Renal cortex interstitium (tissue), 11 donors: ENCODE measurements around the gene ART1. TPM values are rescaled to one million over a fixed set of nuclear protein-coding genes. Genes with fewer than 3 reads are reported as not detected.
A peak's percentile ranks its signal among the peaks of the same experiment; 100 is the strongest.

Source experiments
- DNase-seq, 11 donors: peaks; one replicate each; pipeline ENCODE4 v3.0.0-alpha.2; 2013; ENCODE audit warnings: low read depth in 9 of 11, low spot score in 4 of 11; ENCODE audit errors: extremely low read depth in 1 of 11
- polyA plus RNA-seq, 3 donors: library from polyadenylated mRNA; unstranded; fragments of 120-200 nt; gene quantifications; one replicate each; pipeline ENCODE4 v1.2.1, GENCODE V29; 2013; ENCODE audit not compliant: insufficient read length in 3 of 3

ART1 gene
- polyA plus RNA-seq, 3 donors, result 0.19 TPM; not detected in 2

DNA sequence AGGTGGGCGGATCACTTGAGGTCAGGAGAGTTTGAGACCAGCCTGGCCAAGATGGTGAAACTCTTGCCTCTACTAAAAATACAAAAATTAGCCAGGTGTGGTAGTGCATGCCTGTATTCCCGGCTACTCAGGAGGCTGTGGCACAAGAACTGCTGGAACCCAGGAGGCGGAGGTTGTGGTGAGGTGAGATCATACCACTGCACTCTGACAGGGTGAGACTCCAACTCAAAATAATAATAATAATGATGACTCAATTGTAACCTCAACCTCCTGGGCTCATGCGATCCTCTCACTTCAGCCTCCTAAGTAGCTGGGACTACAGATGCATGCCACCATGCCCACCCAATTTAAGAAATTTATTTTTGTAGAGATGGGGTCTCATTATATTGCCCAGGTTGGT lies 41.8 kb downstream of the ART1 start:
- no peak for DNase-seq

DNA sequence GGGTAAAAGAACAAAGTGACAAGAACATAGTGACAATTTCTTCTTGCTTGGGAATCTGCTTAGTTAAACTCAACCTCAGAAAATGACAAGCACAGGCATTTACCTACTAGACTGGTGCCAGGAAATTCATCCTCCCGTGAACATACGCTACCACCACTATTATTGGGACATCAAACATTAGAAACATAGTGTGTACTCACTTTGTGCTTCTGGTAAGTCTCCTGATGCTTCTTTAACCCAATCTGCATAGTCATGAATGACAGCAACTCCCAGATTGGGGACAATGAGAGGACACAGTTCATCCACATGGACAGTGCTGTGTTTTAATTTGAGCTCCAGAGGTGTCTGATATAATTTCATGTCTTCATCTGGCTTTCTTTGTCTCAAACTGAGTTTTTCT lies 55.5 kb downstream of the ART1 start:
- no peak for DNase-seq

DNA sequence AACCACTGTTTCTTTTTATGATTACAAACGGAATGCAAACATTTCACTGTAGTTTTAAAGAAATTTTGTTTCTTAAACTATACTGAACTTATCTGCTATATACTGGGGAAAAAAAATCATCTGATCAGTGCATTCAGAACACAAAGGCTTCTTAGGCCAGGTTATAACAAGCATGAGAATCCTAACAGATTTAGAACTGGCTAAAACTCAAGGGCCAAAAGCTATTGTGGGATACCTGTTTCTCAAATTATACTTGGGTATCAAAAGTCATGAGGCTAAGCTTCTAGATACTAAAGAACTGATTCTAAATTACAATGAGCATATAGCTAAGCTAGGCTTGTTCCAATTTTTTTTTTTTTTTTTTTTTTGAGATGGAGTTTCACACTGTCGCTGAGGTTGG lies 56.0 kb downstream of the ART1 start:
- DNase-seq, result no peak

DNA sequence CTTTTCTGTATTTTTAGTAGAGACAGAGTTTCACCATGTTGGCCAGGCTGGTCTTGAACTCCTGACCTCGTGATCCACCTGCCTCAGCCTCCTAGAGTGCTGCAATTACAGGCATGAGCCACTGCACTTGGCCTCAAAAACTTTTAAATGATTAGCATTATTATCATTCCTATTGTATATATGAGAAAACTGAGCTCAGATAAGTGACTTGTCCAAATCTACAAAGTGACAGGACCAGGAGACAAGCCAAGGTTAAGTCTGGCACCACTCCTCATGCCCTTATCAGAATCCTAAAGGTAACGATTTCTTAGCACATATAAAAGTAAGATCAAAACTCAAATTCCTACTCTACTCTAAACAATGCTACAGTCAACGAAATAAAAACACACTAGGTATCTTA lies 58.5 kb downstream of the ART1 start:
- no peak for DNase-seq

DNA sequence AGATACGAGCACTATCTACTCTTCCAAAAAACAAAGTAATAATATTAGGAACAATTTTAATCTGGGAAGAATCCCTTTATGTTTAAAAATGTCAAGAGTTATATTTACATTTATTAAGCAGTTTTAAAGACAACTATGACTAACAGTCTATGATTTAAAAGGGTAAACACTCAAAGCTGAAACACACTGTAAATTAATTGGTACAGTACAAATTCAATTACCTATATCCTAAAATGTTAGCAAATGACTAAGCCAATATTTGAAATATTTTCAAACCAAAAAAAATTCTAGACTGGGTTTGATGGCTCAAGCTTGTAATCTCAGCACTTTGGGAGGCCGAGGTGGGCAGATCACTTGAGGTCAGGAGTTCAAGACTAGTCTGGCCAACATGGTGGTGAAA lies 62.2 kb downstream of the ART1 start:
- no peak for DNase-seq

DNA sequence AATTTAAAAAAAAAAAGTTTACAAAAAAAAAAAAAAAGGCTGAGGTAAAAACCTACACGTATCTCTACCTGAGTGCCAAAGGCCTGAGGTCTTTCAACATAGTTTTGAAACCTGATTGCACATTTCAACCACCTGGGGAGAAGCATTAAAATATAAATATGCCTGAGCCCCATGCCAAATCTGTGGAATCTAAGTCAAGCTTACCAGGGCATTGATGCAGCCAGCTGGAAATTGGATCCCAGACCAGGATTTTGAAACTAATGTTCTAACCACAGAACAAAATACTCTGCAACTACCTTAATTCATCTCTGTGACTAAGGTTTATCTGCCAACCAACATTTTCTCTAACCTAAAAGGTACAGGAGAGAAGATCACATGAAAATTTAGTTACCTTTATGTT lies 65.0 kb downstream of the ART1 start:
- peak in 2 of 11 donors; percentile 2 to 4 for DNase-seq

DNA sequence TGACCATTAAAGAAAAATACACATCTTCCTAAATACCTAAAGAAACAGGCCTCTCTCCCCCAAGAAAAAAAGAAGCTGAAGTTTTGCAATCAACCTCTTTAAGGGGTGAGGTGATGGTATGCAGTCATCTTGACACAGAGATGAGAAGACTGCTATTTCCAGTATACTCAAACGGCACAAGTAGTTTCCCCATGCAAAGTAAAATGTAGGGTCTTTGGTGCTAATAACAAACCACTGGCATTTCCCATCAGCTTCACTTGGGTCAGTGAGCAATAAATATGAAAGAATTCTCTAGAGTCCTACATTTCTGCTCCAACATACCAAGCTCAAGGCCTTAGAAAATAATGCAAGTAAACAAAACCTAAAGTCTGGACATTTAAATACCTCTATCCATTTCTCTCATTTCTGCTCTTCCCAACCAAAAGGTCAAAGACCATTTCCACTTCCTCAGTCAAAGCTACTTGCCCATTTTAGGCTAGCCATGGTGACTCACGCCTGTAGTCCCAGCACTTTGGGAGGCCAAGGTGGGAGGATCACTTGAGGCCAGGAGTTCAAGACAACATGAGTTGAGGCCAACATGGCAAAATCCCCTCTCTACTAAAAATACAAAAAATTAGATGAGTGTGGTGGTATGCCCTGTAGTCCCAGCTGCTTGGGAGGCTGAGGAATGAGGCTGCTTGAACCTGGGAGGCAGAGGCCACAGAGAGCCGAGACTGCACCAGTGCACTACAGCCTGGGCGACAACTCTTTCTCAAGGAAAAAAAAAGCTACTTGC lies 65.7 kb downstream of the ART1 start:
- no peak for DNase-seq

DNA sequence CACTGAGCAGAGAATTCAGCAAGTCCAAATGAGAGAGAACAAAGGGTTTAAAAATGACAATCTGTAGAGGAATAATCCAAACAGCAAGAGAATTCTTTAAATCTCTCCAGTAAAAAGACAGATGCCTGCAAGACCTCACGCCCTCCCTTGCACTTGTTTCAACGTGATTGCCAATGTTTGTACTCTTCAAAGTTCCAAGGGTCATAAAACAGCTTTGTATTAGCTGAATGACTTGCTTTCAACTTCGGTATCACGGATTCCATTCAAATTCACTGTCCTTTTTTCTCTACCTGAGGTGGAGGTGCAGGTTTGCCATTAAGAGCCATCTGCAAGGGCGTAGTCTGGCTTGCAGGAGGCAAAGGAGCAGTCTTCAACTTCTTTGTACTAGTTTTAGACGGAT lies 67.3 kb downstream of the ART1 start:
- no peak for DNase-seq

Other genes with a start within 250 kb of the ART1 start
- gene ART5, start 3.1 kb upstream of the ART1 start, polyA plus RNA-seq, result 1 to 10 TPM; 3.4 to 5.7 (median 4.8) TPM
- 1 to 10 TPM; 1.3 to 3.0 (median 1.6) TPM for gene CHRNA10, start 26.3 kb downstream of the ART1 start, polyA plus RNA-seq
- 10 to 100 TPM; 59.2 to 78.2 (median 64.6) TPM for gene NUP98, start 152.4 kb downstream of the ART1 start, polyA plus RNA-seq
- 10 to 100 TPM; 40.6 to 56.9 (median 40.7) TPM for gene PGAP2, start 163.4 kb downstream of the ART1 start, polyA plus RNA-seq
- gene RHOG, start 195.8 kb downstream of the ART1 start, polyA plus RNA-seq, result 10 to 100 TPM; 21.2 to 30.9 (median 21.4) TPM
- gene STIM1, start 210.5 kb downstream of the ART1 start, polyA plus RNA-seq, result 10 to 100 TPM; 35.1 to 39.6 (median 36.6) TPM